Osteocyte (in vitro differentiated cells): ENCODE results near the gene HTRA2. TPM values are rescaled to one million over a fixed set of nuclear protein-coding genes. Genes with fewer than 3 reads are reported as not detected.

Source experiments
- DNase-seq: peaks from one replicate; pipeline ENCODE4 v3.0.0; 2021; ENCODE audit warnings: mixed read lengths; ENCODE audit not compliant: unreplicated experiment; ENCODE audit errors: extremely low spot score
- H3K27ac Mint-ChIP-seq: one replicate; pipeline ENCODE4 v1.8.0; 2021; ENCODE audit warnings: mild to moderate bottlenecking, mixed read lengths; ENCODE audit not compliant: unreplicated experiment
- H3K27me3 Mint-ChIP-seq: one replicate; pipeline ENCODE4 v1.8.0; 2021; ENCODE audit warnings: mixed read lengths; ENCODE audit not compliant: unreplicated experiment
- H3K36me3 Mint-ChIP-seq: one replicate; pipeline ENCODE4 v1.8.0; 2021; ENCODE audit warnings: mixed read lengths; ENCODE audit not compliant: unreplicated experiment
- H3K4me1 Mint-ChIP-seq: one replicate; pipeline ENCODE4 v1.8.0; 2021; ENCODE audit warnings: mixed read lengths; ENCODE audit not compliant: unreplicated experiment
- H3K4me3 Mint-ChIP-seq: one replicate; pipeline ENCODE4 v1.8.0; 2021; ENCODE audit warnings: mild to moderate bottlenecking, moderate library complexity, mixed read lengths; ENCODE audit not compliant: unreplicated experiment
- H3K9me3 Mint-ChIP-seq: one replicate; pipeline ENCODE4 v1.8.0; 2021; ENCODE audit warnings: mixed read lengths; ENCODE audit not compliant: unreplicated experiment
- total RNA-seq: library from RNA; stranded (reverse); gene quantifications from 2 replicates; pipeline ENCODE4 v1.2.1, GENCODE V29; 2021
- TF ChIP-seq, protein P1 (sequence below): fragments of 200-600 bp; sonication (generic); IDR thresholded peaks from 2 replicates; pipeline ENCODE4 v1.5.0; 2021; ENCODE audit warnings: antibody characterized with exemption, mild to moderate bottlenecking, moderate library complexity

Gene HTRA2
- total RNA-seq, 1 donor from 2014 or later = 32.3 TPM

- peaks cover 20% of the 10 kb centered on the region for H3K36me3 Mint-ChIP-seq
- H3K4me3 Mint-ChIP-seq = peak within 1 kb of the TSS; percentile 98
- H3K27ac Mint-ChIP-seq = peak within 1 kb of the TSS; percentile 100
- peaks cover 58% of the 10 kb centered on the region for H3K4me1 Mint-ChIP-seq
- TF ChIP-seq, protein P1, sequence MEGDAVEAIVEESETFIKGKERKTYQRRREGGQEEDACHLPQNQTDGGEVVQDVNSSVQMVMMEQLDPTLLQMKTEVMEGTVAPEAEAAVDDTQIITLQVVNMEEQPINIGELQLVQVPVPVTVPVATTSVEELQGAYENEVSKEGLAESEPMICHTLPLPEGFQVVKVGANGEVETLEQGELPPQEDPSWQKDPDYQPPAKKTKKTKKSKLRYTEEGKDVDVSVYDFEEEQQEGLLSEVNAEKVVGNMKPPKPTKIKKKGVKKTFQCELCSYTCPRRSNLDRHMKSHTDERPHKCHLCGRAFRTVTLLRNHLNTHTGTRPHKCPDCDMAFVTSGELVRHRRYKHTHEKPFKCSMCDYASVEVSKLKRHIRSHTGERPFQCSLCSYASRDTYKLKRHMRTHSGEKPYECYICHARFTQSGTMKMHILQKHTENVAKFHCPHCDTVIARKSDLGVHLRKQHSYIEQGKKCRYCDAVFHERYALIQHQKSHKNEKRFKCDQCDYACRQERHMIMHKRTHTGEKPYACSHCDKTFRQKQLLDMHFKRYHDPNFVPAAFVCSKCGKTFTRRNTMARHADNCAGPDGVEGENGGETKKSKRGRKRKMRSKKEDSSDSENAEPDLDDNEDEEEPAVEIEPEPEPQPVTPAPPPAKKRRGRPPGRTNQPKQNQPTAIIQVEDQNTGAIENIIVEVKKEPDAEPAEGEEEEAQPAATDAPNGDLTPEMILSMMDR = peak; percentile 49
- DNase-seq = peak; percentile 98
- H3K27me3 Mint-ChIP-seq = peaks cover 34% of the 10 kb centered on the region
- H3K9me3 Mint-ChIP-seq = no peaks in the 10 kb centered on the region
Observed at GRCh38 chr2:74507145-74507925, 22.4 kb upstream of the HTRA2 start, which contains the start of gene PCGF1. TSS of gene PCGF1 (minus strand) at chr2:74507695. CDS start at chr2:74507668, 27 bp downstream.

- no peak for DNase-seq
- Mint-ChIP-seq H3K36me3 (peaks cover 20% of the 10 kb centered on the region), H3K4me1 (peaks cover 52% of the 10 kb centered on the region), H3K4me3 (peak overlapping the region; percentile 98), H3K27me3 (peaks cover 41% of the 10 kb centered on the region), H3K9me3 (no peaks in the 10 kb centered on the region), H3K27ac (peak overlapping the region; percentile 100)
- TF ChIP-seq, protein P1 = no peak
Observed at GRCh38 chr2:74507926-74508520, 21.7 kb upstream of the HTRA2 start.

DNA sequence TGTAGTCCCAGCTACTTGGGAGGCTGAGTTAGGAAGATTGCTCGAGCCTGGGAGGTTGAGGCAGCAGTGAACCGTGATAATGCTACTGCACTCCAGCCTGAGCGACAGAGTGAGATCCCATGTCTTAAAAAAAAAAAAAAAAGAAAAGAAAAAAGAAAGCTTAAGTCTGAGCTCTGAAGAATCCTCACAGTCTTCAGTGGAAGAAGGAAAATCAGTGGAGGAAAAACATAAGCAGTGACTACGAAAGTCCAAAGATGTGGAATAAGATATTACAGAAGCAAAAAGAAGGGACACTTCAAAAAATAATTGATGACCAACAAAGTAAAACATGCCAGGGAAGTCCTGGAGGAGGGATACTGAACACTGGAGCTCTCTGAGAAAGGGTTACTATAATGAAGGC lies 19.5 kb upstream of the HTRA2 start:
- H3K36me3 Mint-ChIP-seq = peaks cover 9% of the 10 kb centered on the region
- DNase-seq = no peak
- no peak overlapping the region for H3K4me3 Mint-ChIP-seq
- no peaks in the 10 kb centered on the region for H3K9me3 Mint-ChIP-seq
- TF ChIP-seq, protein P1 = no peak
- H3K4me1 Mint-ChIP-seq = peaks cover 35% of the 10 kb centered on the region
- no peak overlapping the region for H3K27ac Mint-ChIP-seq
- H3K27me3 Mint-ChIP-seq = peaks cover 50% of the 10 kb centered on the region

GRCh38 chr2:74511104-74511989 lies 18.4 kb upstream of the HTRA2 start:
- Mint-ChIP-seq H3K27me3 (peaks cover 56% of the 10 kb centered on the region), H3K36me3 (peaks cover 8% of the 10 kb centered on the region), H3K4me1 (peaks cover 27% of the 10 kb centered on the region), H3K4me3 (no peak overlapping the region), H3K9me3 (no peaks in the 10 kb centered on the region), H3K27ac (no peak overlapping the region)
- TF ChIP-seq, protein P1 = no peak
- no peak for DNase-seq
